HCT116 (cell line): ENCODE results near the gene KICS2. TPM values are rescaled to one million over a fixed set of nuclear protein-coding genes. Genes with fewer than 3 reads are reported as not detected.

Source experiments
- ATAC-seq: fragments of 200-7000 bp; cut with Tn5 transposase; 2 replicates; pipeline ENCODE4 v1.9.1; 2020; ENCODE audit warnings: mild to moderate bottlenecking, moderate library complexity
- BruUV-seq: library from RNA; stranded (reverse); fragments of 400-500 nt; replicated peaks from 2 replicates; lab custom pipeline; 2021; lab: Mats Ljungman, UMichigan
- CTCF ChIA-PET: fragments of 300-600 bp; sonication (Branson Sonifier 250); formaldehyde crosslinking; loops from one replicate; lab custom pipeline; 2021; ENCODE audit warnings: antibody characterized with exemption; lab: Charles Lee
- POLR2A ChIA-PET: fragments of 300-600, 350-600 bp; sonication (Branson Sonifier 250); formaldehyde crosslinking; loops from one replicate; lab custom pipeline; 2021; ENCODE audit warnings: antibody characterized with exemption; lab: Charles Lee
- RAD21 ChIA-PET, 2 experiments: fragments of 300-600 bp; sonication (Branson Sonifier 250); formaldehyde crosslinking; loops; one replicate each; lab custom pipeline; 2023; ENCODE audit warnings: low total read pairs in 2 of 2; ENCODE audit not compliant: uncharacterized antibody in 2 of 2, unreplicated experiment in 2 of 2, low non-redundant PET in 1 of 2; lab: Charles Lee
- DNase-seq: peaks from one replicate; pipeline ENCODE4 v3.0.0-alpha.2; 2010; ENCODE audit warnings: low read depth, low spot score
- H2AFZ ChIP-seq: fragments of 200-600 bp; shearing (Covaris generic), sonication (generic); 2 replicates; pipeline ENCODE4 v1.6.1; 2017; ENCODE audit warnings: low read depth, mixed run types, mixed read lengths, antibody characterized with exemption, low read length; ENCODE audit not compliant: poor library complexity, severe bottlenecking
- H3K27ac ChIP-seq: 2 replicates; pipeline ENCODE4 v1.5.1; 2012; ENCODE audit warnings: low read depth, low read length
- H3K27me3 ChIP-seq: fragments of 200-600 bp; sonication (generic); 2 replicates; pipeline ENCODE4 v1.6.1; 2016; ENCODE audit warnings: mixed run types, low read length, mixed read lengths; ENCODE audit not compliant: insufficient read depth
- H3K36me3 ChIP-seq, 2 experiments: fragments of 200-500 bp in 1 of 2; fragments of 200-600 bp in 1 of 2; sonication (Bioruptor generic) in 1 of 2; sonication (generic) in 1 of 2; 2 replicates each; pipeline versions ENCODE4 v1.5.1 to v1.6.1; 2014 to 2016; ENCODE audit warnings: low read length in 2 of 2, inconsistent platforms in 1 of 2, mixed read lengths in 1 of 2, mixed run types in 1 of 2; ENCODE audit not compliant: insufficient read depth in 2 of 2, control insufficient read depth in 1 of 2
- H3K4me1 ChIP-seq, 2 experiments: fragments of 200-600 bp in 1 of 2; sonication (generic) in 1 of 2; 2 replicates each; pipeline versions ENCODE4 v1.5.1 to v1.6.1; 2012 to 2017; ENCODE audit warnings: low read length in 2 of 2, inconsistent platforms in 1 of 2, mild to moderate bottlenecking in 1 of 2, mixed read lengths in 1 of 2, mixed run types in 1 of 2, moderate library complexity in 1 of 2; ENCODE audit not compliant: insufficient read depth in 2 of 2, control insufficient read depth in 1 of 2
- H3K4me2 ChIP-seq: fragments of 200-600 bp; sonication (generic); 2 replicates; pipeline ENCODE4 v1.6.1; 2017; ENCODE audit warnings: mixed run types, low read length, mixed read lengths
- H3K4me3 ChIP-seq, 2 experiments: fragments of 200-600 bp in 1 of 2; sonication (generic) in 1 of 2; replicated peaks in 1 of 2; 2 replicates each; pipeline ENCODE4 v1.5.1; 2011 to 2016; ENCODE audit warnings: low read length in 2 of 2, control low read depth in 1 of 2, low read depth in 1 of 2, mild to moderate bottlenecking in 1 of 2, mixed read lengths in 1 of 2, mixed run types in 1 of 2
- H3K79me2 ChIP-seq: fragments of 200-600 bp; sonication (generic); 2 replicates; pipeline ENCODE4 v1.6.1; 2017; ENCODE audit warnings: mild to moderate bottlenecking, mixed run types, low read length, moderate library complexity, mixed read lengths; ENCODE audit not compliant: insufficient read depth
- H3K9ac ChIP-seq: fragments of 200-600 bp; sonication (generic); 2 replicates; pipeline ENCODE4 v1.6.1; 2016; ENCODE audit warnings: low read length, mixed read lengths
- H3K9me2 ChIP-seq: fragments of 200-600 bp; sonication (generic), shearing (Covaris generic); 2 replicates; pipeline ENCODE4 v1.6.1; 2017; ENCODE audit warnings: mixed run types, mild to moderate bottlenecking, moderate library complexity; ENCODE audit not compliant: insufficient read depth
- H3K9me3 ChIP-seq, 2 experiments: fragments of 200-500 bp in 1 of 2; fragments of 200-600 bp in 1 of 2; sonication (Bioruptor generic) in 1 of 2; sonication (generic) in 1 of 2; 2 replicates each; pipeline ENCODE4 v1.6.1; 2014 to 2017; ENCODE audit warnings: low read length in 2 of 2, mixed read lengths in 2 of 2, inconsistent platforms in 1 of 2, low read depth in 1 of 2, mild to moderate bottlenecking in 1 of 2, mixed run types in 1 of 2, moderate library complexity in 1 of 2; ENCODE audit not compliant: control insufficient read depth in 1 of 2, insufficient read depth in 1 of 2
- H4K20me1 ChIP-seq: fragments of 200-600 bp; sonication (generic), shearing (Covaris generic); 2 replicates; pipeline ENCODE4 v1.6.1; 2017; ENCODE audit warnings: mixed run types, mild to moderate bottlenecking, moderate library complexity; ENCODE audit not compliant: insufficient read depth
- ELF1 ChIP-seq: IDR thresholded peaks from 2 replicates; pipeline ENCODE4 v1.6.1; 2012; ENCODE audit warnings: low read depth, borderline replicate concordance
- EZH2 ChIP-seq: fragments of 200-600 bp; sonication (generic); IDR thresholded peaks from 2 replicates; pipeline ENCODE4 v1.6.1; 2017; ENCODE audit warnings: antibody characterized with exemption, mixed run types
- EZH2phosphoT487 ChIP-seq: fragments of 200-600 bp; IDR thresholded peaks from 2 replicates; pipeline ENCODE4 v1.6.1; 2018; ENCODE audit warnings: antibody characterized with exemption, borderline replicate concordance
- FOSL1 ChIP-seq: IDR thresholded peaks from 2 replicates; pipeline ENCODE4 v1.6.1; 2012; ENCODE audit warnings: low read depth
- POLR2A ChIP-seq: IDR thresholded peaks from 2 replicates; pipeline ENCODE4 v1.7.0; 2011; ENCODE audit warnings: borderline replicate concordance; ENCODE audit not compliant: insufficient read depth, insufficient read length; ENCODE audit errors: extremely low read depth
- SP1 ChIP-seq: IDR thresholded peaks from 2 replicates; pipeline ENCODE4 v1.6.1; 2012; ENCODE audit warnings: low read depth
- TCF7L2 ChIP-seq: IDR thresholded peaks from 2 replicates; pipeline ENCODE4 v1.7.0; 2011; ENCODE audit warnings: borderline replicate concordance, inconsistent platforms; ENCODE audit not compliant: insufficient read depth, insufficient read length; ENCODE audit errors: extremely low read depth
- YY1 ChIP-seq: IDR thresholded peaks from 2 replicates; pipeline ENCODE4 v1.6.1; 2011; ENCODE audit warnings: low read length, low read depth, moderate library complexity, mild to moderate bottlenecking; ENCODE audit not compliant: insufficient replicate concordance; ENCODE audit errors: extremely low read depth
- ZFX ChIP-seq: fragments of 450-650 bp; IDR thresholded peaks from 2 replicates; pipeline ENCODE4 v1.6.1; 2017
- ZNF274 ChIP-seq: fragments of 200-500 bp; sonication (Bioruptor generic); IDR thresholded peaks from 2 replicates; pipeline ENCODE4 v1.6.1; 2014; ENCODE audit warnings: mild to moderate bottlenecking, low read depth, low read length, inconsistent platforms
- intact Hi-C: fragments of 100-400 bp; cut with micrococcal nuclease; formaldehyde crosslinking; loops from 2 replicates; pipeline ENCODE4 v1.10.0; 2022
- total RNA-seq: library from RNA; stranded (reverse); gene quantifications from one replicate; pipeline ENCODE4 v1.2.1, GENCODE V29; 2021; ENCODE audit not compliant: unreplicated experiment
- TF ChIP-seq, protein P1 (sequence below), 3 experiments: fragments of 200-600 bp in 1 of 3; sonication (generic) in 1 of 3; IDR thresholded peaks in 2 of 3; conservative IDR thresholded peaks in 1 of 3; 2 replicates each; pipeline ENCODE4 v1.5.1; 2012 to 2017; ENCODE audit warnings: low read depth in 2 of 3, low read length in 2 of 3, antibody characterized with exemption in 1 of 3, borderline replicate concordance in 1 of 3, control low read depth in 1 of 3, mild to moderate bottlenecking in 1 of 3, mixed read lengths in 1 of 3, mixed run types in 1 of 3, moderate library complexity in 1 of 3; ENCODE audit not compliant: insufficient read depth in 1 of 3
- TF ChIP-seq, protein P2 (sequence below): IDR thresholded peaks from 2 replicates; pipeline ENCODE4 v1.6.1; 2011; ENCODE audit warnings: mild to moderate bottlenecking, low read length, moderate library complexity; ENCODE audit not compliant: insufficient replicate concordance; ENCODE audit errors: extremely low read depth
- TF ChIP-seq, protein P3 (sequence below): IDR thresholded peaks from 2 replicates; pipeline ENCODE4 v1.6.1; 2012

KICS2 gene
- total RNA-seq, 1 experiment from 2014 or later: 18.1 TPM

DNA sequence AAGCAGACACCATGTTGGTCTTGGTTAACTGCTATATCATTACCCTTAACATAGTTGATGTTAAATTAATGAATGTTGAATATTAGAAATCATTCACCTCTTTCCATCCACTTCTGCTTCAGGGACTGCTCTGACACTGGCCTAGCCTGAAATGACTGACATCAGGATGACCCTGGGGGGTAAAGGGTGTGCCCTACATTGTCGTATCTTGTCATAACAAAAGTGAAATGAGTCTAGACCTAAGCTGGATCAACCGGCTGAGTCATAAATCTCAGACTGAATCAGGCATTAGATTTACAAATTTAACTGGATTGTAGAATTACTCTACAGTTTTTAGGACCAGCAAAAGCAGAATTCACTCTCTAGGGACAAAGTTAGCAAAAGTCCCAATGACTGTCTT is 35.3 kb downstream of the KICS2 start:
- no peak overlapping the region for H2AFZ ChIP-seq
- H3K9ac ChIP-seq: no peak overlapping the region
- H3K4me3 ChIP-seq: no peak overlapping the region; a peak in 1 of 4 replicates
- no peaks in the 10 kb centered on the region for H3K9me3 ChIP-seq
- CTCF ChIA-PET: no interaction called here
- peak overlapping the region; percentile 57 for H3K4me2 ChIP-seq
- no peaks in the 10 kb centered on the region for H3K36me3 ChIP-seq
- no peak overlapping the region for H3K27ac ChIP-seq
- no TSS peak for BruUV-seq
- intact Hi-C loops: no loop called here
- H3K4me1 ChIP-seq: peaks cover 6 to 28% of the 10 kb centered on the region in 2 experiments; a peak in 3 of 4 replicates
- ATAC-seq (no peak), DNase-seq (no peak)
- no peaks in the 10 kb centered on the region for H3K9me2 ChIP-seq
- H4K20me1 ChIP-seq: no peaks in the 10 kb centered on the region
- H3K27me3 ChIP-seq: no peaks in the 10 kb centered on the region
- TF ChIP-seq, protein P1, sequence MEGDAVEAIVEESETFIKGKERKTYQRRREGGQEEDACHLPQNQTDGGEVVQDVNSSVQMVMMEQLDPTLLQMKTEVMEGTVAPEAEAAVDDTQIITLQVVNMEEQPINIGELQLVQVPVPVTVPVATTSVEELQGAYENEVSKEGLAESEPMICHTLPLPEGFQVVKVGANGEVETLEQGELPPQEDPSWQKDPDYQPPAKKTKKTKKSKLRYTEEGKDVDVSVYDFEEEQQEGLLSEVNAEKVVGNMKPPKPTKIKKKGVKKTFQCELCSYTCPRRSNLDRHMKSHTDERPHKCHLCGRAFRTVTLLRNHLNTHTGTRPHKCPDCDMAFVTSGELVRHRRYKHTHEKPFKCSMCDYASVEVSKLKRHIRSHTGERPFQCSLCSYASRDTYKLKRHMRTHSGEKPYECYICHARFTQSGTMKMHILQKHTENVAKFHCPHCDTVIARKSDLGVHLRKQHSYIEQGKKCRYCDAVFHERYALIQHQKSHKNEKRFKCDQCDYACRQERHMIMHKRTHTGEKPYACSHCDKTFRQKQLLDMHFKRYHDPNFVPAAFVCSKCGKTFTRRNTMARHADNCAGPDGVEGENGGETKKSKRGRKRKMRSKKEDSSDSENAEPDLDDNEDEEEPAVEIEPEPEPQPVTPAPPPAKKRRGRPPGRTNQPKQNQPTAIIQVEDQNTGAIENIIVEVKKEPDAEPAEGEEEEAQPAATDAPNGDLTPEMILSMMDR (IDR thresholded peaks at IDR 0.05 in 2 of 3, conservative IDR thresholded peaks at IDR 0.05 in 1 of 3; ENCODE audit: borderline replicate concordance in 1 of 3, insufficient read depth in 1 of 3, low read depth in 2 of 3, low read length in 2 of 3): no peak
- H3K79me2 ChIP-seq: no peaks in the 10 kb centered on the region
- RAD21 ChIA-PET: no interaction called here
- POLR2A ChIA-PET: no interaction called here

DNA sequence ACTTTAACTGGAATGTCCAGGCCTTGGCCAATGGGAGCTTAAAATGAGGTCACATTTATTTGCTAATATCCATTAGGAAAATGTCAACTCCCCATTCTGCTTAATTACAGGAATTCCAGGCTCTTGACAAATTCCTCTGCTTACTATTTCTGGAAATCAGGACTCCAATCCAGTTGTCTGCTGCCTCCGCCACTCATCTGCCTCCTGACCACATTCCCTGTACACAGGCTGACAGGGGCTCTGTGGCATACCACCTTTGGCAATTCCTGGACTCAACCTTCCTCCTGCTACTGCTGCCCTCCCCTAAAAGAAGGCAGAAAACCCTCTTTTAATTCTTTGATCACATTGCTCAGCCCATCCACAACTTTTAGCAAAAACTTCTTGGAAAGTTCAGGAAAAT is 37.9 kb downstream of the KICS2 start:
- POLR2A ChIA-PET: no interaction called here
- H3K79me2 ChIP-seq: no peaks in the 10 kb centered on the region
- H3K4me1 ChIP-seq: peaks cover 16 to 49% of the 10 kb centered on the region in 2 experiments
- no peaks in the 10 kb centered on the region for H3K9me3 ChIP-seq
- no peak overlapping the region for H3K27ac ChIP-seq
- intact Hi-C loops: loop anchor here (5.0 kb wide), 1 partner anchor 267 kb away; no protein-coding TSS in a partner anchor
- BruUV-seq: no TSS peak
- no peak for DNase-seq
- no peaks in the 10 kb centered on the region for H3K9me2 ChIP-seq
- H3K4me3 ChIP-seq: no peak overlapping the region
- CTCF ChIA-PET: interaction anchor here (0.6 kb wide), 1 partner anchor 341 kb away, joined by 3 read pairs; no protein-coding TSS in a partner anchor
- no peaks in the 10 kb centered on the region for H3K27me3 ChIP-seq
- no peak overlapping the region for H3K9ac ChIP-seq
- H3K4me2 ChIP-seq: no peak overlapping the region
- RAD21 ChIA-PET: no interaction called here
- H2AFZ ChIP-seq: no peak overlapping the region
- no peak for ATAC-seq
- H4K20me1 ChIP-seq: no peaks in the 10 kb centered on the region
- no peaks in the 10 kb centered on the region for H3K36me3 ChIP-seq
- TF ChIP-seq, protein P1 (IDR thresholded peaks at IDR 0.05 in 2 of 3, conservative IDR thresholded peaks at IDR 0.05 in 1 of 3; ENCODE audit: borderline replicate concordance in 1 of 3, insufficient read depth in 1 of 3, low read depth in 2 of 3, low read length in 2 of 3): no peak
- TF ChIP-seq SP1 (no peak), TCF7L2 (no peak), ELF1 (no peak), EZH2phosphoT487 (no peak), ZNF274 (no peak), EZH2 (no peak), ZFX (no peak), FOSL1 (no peak), POLR2A (no peak), YY1 (no peak)
- TF ChIP-seq, protein P2, sequence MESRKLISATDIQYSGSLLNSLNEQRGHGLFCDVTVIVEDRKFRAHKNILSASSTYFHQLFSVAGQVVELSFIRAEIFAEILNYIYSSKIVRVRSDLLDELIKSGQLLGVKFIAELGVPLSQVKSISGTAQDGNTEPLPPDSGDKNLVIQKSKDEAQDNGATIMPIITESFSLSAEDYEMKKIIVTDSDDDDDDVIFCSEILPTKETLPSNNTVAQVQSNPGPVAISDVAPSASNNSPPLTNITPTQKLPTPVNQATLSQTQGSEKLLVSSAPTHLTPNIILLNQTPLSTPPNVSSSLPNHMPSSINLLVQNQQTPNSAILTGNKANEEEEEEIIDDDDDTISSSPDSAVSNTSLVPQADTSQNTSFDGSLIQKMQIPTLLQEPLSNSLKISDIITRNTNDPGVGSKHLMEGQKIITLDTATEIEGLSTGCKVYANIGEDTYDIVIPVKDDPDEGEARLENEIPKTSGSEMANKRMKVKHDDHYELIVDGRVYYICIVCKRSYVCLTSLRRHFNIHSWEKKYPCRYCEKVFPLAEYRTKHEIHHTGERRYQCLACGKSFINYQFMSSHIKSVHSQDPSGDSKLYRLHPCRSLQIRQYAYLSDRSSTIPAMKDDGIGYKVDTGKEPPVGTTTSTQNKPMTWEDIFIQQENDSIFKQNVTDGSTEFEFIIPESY: no peak
- TF ChIP-seq, protein P3, sequence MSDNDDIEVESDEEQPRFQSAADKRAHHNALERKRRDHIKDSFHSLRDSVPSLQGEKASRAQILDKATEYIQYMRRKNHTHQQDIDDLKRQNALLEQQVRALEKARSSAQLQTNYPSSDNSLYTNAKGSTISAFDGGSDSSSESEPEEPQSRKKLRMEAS: no peak
